WTC11 (cell line): Measurements from ENCODE around the gene PRKD1. TPM values are rescaled to one million over a fixed set of nuclear protein-coding genes. Genes with fewer than 3 reads are reported as not detected.
"Not testable (repeated sequence)": the region's sequence is repeated elsewhere in the genome, so short reads cannot be mapped to it uniquely, and the experiment has no call there.

Experiments used
- ATAC-seq: fragments of 200-7000 bp; cut with Tn5 transposase; 2 replicates; pipeline ENCODE4 v1.10.0; 2021; ENCODE audit warnings: mild to moderate bottlenecking, moderate library complexity
- CTCF ChIA-PET: fragments of 300-600 bp; sonication (Branson Sonifier 250); formaldehyde crosslinking; loops from one replicate; lab custom pipeline; 2021; ENCODE audit warnings: antibody characterized with exemption; lab: Charles Lee
- POLR2A ChIA-PET: fragments of 350-600 bp; sonication (Branson Sonifier 250); formaldehyde crosslinking; loops from one replicate; lab custom pipeline; 2021; ENCODE audit warnings: antibody characterized with exemption; lab: Charles Lee
- DNase-seq: peaks from one replicate; pipeline ENCODE4 v3.0.0; 2021; ENCODE audit warnings: low spot score
- H3K27ac Mint-ChIP-seq: 2 replicates; pipeline ENCODE4 v1.8.0; 2021; ENCODE audit warnings: mixed read lengths
- H3K27me3 Mint-ChIP-seq: 2 replicates; pipeline ENCODE4 v1.8.0; 2021; ENCODE audit warnings: low read depth, mild to moderate bottlenecking, moderate library complexity, mixed read lengths
- H3K36me3 Mint-ChIP-seq: 2 replicates; pipeline ENCODE4 v1.8.0; 2021; ENCODE audit warnings: mixed read lengths
- H3K4me1 Mint-ChIP-seq: 2 replicates; pipeline ENCODE4 v1.8.0; 2022; ENCODE audit warnings: mixed read lengths
- H3K4me3 Mint-ChIP-seq: 2 replicates; pipeline ENCODE4 v1.8.0; 2021; ENCODE audit warnings: mild to moderate bottlenecking, moderate library complexity, mixed read lengths
- H3K9me3 Mint-ChIP-seq: 2 replicates; pipeline ENCODE4 v1.8.0; 2021; ENCODE audit warnings: mixed read lengths
- CREB1 ChIP-seq: sonication (generic); formaldehyde crosslinking; IDR thresholded peaks from 2 replicates; pipeline ENCODE4 v1.8.0; 2023; ENCODE audit warnings: mild to moderate bottlenecking, missing genetic modification reagents
- ESRRA ChIP-seq: sonication (generic); formaldehyde crosslinking; IDR thresholded peaks from 2 replicates; pipeline ENCODE4 v1.8.1; 2022; ENCODE audit warnings: mild to moderate bottlenecking, missing genetic modification reagents, borderline replicate concordance
- ETV6 ChIP-seq: sonication (generic); formaldehyde crosslinking; IDR thresholded peaks from 2 replicates; pipeline ENCODE4 v1.8.1; 2022; ENCODE audit warnings: mild to moderate bottlenecking, missing genetic modification reagents
- IRF2 ChIP-seq: sonication (generic); formaldehyde crosslinking; IDR thresholded peaks from 2 replicates; pipeline ENCODE4 v1.8.0; 2022; ENCODE audit warnings: low read depth, missing genetic modification reagents, borderline replicate concordance
- NR3C1 ChIP-seq: sonication (generic); formaldehyde crosslinking; conservative IDR thresholded peaks from 2 replicates; pipeline ENCODE4 v1.8.1; 2023; ENCODE audit warnings: low read depth, mild to moderate bottlenecking, missing genetic modification reagents
- SMAD4 ChIP-seq: sonication (generic); formaldehyde crosslinking; IDR thresholded peaks from 2 replicates; pipeline ENCODE4 v1.8.0; 2022; ENCODE audit warnings: mild to moderate bottlenecking, missing genetic modification reagents
- ZNF219 ChIP-seq: sonication (generic); formaldehyde crosslinking; IDR thresholded peaks from 2 replicates; pipeline ENCODE4 v1.8.0; 2023; ENCODE audit warnings: missing genetic modification reagents, mild to moderate bottlenecking, borderline replicate concordance
- total RNA-seq: library from RNA; stranded (reverse); gene quantifications from 3 replicates; pipeline ENCODE4 v1.2.3, GENCODE V29; 2021
- TF ChIP-seq, protein P1 (sequence below): sonication (generic); formaldehyde crosslinking; IDR thresholded peaks from 2 replicates; pipeline ENCODE4 v1.8.0; 2022; ENCODE audit warnings: missing genetic modification reagents
- TF ChIP-seq, protein P2 (sequence below): sonication (generic); formaldehyde crosslinking; IDR thresholded peaks from 2 replicates; pipeline ENCODE4 v1.8.1; 2022; ENCODE audit warnings: mild to moderate bottlenecking, missing genetic modification reagents, moderate library complexity, borderline replicate concordance
- TF ChIP-seq, protein P3 (sequence below): sonication (generic); formaldehyde crosslinking; IDR thresholded peaks from 2 replicates; pipeline ENCODE4 v1.8.0; 2023; ENCODE audit warnings: mild to moderate bottlenecking, missing genetic modification reagents
- TF ChIP-seq, protein P4 (sequence below): sonication (generic); formaldehyde crosslinking; IDR thresholded peaks from 2 replicates; pipeline ENCODE4 v1.8.1; 2022; ENCODE audit warnings: missing genetic modification reagents, borderline replicate concordance
- TF ChIP-seq, protein P5 (sequence below): sonication (generic); formaldehyde crosslinking; IDR thresholded peaks from 2 replicates; pipeline ENCODE4 v1.8.1; 2023; ENCODE audit warnings: mild to moderate bottlenecking, missing genetic modification reagents, moderate library complexity

The PRKD1 gene
- total RNA-seq, 1 experiment from 2014 or later = 7.6 TPM

DNA sequence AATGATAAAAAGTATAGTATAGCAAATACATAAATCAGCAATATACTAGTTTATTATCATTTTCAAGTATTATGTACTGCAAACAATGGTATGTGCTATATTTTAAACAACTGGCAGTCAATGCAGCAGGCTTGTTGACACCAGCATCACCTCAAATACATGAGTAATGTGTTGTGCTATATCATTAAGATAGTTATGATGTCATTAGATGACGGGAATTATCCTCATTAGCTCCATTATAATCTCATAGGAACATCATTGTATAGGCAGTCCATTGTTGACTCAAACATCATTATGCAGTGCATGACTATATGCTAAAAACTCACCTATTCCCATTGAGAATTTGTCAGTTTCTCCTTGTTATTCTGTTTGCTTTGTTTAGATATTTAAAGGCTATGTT is 85.4 kb downstream of the PRKD1 start (continued):
- TF ChIP-seq, protein P1, sequence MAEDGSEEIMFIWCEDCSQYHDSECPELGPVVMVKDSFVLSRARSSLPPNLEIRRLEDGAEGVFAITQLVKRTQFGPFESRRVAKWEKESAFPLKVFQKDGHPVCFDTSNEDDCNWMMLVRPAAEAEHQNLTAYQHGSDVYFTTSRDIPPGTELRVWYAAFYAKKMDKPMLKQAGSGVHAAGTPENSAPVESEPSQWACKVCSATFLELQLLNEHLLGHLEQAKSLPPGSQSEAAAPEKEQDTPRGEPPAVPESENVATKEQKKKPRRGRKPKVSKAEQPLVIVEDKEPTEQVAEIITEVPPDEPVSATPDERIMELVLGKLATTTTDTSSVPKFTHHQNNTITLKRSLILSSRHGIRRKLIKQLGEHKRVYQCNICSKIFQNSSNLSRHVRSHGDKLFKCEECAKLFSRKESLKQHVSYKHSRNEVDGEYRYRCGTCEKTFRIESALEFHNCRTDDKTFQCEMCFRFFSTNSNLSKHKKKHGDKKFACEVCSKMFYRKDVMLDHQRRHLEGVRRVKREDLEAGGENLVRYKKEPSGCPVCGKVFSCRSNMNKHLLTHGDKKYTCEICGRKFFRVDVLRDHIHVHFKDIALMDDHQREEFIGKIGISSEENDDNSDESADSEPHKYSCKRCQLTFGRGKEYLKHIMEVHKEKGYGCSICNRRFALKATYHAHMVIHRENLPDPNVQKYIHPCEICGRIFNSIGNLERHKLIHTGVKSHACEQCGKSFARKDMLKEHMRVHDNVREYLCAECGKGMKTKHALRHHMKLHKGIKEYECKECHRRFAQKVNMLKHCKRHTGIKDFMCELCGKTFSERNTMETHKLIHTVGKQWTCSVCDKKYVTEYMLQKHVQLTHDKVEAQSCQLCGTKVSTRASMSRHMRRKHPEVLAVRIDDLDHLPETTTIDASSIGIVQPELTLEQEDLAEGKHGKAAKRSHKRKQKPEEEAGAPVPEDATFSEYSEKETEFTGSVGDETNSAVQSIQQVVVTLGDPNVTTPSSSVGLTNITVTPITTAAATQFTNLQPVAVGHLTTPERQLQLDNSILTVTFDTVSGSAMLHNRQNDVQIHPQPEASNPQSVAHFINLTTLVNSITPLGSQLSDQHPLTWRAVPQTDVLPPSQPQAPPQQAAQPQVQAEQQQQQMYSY = no peak
- TF ChIP-seq, protein P2, sequence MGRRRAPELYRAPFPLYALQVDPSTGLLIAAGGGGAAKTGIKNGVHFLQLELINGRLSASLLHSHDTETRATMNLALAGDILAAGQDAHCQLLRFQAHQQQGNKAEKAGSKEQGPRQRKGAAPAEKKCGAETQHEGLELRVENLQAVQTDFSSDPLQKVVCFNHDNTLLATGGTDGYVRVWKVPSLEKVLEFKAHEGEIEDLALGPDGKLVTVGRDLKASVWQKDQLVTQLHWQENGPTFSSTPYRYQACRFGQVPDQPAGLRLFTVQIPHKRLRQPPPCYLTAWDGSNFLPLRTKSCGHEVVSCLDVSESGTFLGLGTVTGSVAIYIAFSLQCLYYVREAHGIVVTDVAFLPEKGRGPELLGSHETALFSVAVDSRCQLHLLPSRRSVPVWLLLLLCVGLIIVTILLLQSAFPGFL (CRISPR knock-in tag) = no peak
- TF ChIP-seq, protein P3, sequence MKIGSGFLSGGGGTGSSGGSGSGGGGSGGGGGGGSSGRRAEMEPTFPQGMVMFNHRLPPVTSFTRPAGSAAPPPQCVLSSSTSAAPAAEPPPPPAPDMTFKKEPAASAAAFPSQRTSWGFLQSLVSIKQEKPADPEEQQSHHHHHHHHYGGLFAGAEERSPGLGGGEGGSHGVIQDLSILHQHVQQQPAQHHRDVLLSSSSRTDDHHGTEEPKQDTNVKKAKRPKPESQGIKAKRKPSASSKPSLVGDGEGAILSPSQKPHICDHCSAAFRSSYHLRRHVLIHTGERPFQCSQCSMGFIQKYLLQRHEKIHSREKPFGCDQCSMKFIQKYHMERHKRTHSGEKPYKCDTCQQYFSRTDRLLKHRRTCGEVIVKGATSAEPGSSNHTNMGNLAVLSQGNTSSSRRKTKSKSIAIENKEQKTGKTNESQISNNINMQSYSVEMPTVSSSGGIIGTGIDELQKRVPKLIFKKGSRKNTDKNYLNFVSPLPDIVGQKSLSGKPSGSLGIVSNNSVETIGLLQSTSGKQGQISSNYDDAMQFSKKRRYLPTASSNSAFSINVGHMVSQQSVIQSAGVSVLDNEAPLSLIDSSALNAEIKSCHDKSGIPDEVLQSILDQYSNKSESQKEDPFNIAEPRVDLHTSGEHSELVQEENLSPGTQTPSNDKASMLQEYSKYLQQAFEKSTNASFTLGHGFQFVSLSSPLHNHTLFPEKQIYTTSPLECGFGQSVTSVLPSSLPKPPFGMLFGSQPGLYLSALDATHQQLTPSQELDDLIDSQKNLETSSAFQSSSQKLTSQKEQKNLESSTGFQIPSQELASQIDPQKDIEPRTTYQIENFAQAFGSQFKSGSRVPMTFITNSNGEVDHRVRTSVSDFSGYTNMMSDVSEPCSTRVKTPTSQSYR (CRISPR knock-in tag) = no peak

DNA sequence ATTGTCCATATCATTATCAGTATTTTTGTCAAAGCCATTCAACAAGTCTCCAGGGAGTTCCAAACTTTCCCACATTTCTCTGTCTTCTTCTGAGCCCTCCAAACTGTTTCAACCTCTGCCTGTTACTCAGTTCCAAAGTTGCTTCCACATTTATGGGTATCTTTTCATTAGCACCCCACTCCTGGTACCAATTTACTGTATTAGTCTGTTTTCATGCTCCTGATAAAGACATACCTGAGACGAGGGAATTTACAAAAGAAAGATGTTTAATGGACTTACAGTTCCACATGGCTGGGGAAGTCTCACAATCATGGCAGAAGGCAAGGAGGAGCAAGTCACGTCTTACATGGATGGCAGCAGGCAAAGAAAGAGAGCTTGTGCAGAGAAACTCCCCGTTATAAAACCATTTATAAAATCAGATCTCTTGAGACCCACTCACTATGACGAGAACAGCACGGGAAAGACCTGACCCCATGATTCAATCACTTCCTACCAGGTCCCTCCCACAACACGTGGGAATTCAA is 87.2 kb downstream of the PRKD1 start:
- ATAC-seq, POLR2A ChIA-PET, H3K27ac Mint-ChIP-seq, H3K27me3 Mint-ChIP-seq, H3K4me3 Mint-ChIP-seq, CTCF ChIA-PET, DNase-seq, H3K4me1 Mint-ChIP-seq: not testable (repeated sequence)
- Mint-ChIP-seq H3K36me3 (peaks cover 50% of the 10 kb centered on the region), H3K9me3 (peaks cover 66% of the 10 kb centered on the region)

DNA sequence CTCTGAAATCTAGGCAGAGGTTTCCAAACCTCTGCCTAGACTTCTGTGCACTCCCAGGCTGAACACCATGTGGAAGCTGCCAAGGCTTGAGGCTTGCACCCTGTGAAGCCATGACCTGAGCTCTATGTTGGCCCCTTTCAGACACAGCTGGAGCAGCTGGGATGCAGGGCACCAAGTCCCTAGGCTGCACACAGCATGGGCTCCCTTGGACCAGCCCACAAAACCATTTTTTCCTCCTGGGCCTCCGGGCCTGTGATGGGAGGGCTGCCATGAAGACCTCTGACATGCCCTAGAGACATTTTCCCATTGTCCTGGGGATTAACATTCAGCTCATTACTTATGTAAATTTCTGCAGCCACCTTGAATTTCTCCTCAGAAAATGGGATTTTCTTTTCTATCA is 88.0 kb downstream of the PRKD1 start:
- H3K36me3 Mint-ChIP-seq = peaks cover 50% of the 10 kb centered on the region
- H3K27ac Mint-ChIP-seq, H3K4me1 Mint-ChIP-seq, CTCF ChIA-PET, POLR2A ChIA-PET, H3K27me3 Mint-ChIP-seq, H3K4me3 Mint-ChIP-seq, DNase-seq, ATAC-seq: not testable (repeated sequence)
- peaks cover 66% of the 10 kb centered on the region for H3K9me3 Mint-ChIP-seq

DNA sequence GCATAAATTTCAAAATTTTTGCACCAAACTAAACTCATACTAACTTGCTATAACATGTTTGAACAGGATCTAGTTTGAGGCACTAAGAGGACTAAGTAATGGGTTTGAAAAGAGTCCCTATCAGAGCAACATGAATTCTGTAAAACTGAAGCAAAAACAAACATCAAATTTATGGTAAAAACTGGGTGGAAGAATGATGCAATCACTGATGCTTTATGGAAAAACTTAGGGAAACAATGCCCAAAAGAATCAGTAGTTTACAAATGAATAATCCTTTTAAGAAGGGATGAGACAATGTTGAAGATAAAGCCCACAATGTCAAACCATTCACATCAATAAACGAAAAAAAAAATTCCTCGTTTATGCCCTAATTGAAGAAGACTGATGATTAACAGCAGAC is 88.9 kb downstream of the PRKD1 start:
- H3K9me3 Mint-ChIP-seq = peaks cover 62% of the 10 kb centered on the region
- CTCF ChIA-PET = no interaction called here

More for the DNA sequence above, 88.9 kb downstream of the PRKD1 start:
- peaks cover 50% of the 10 kb centered on the region for H3K36me3 Mint-ChIP-seq
- DNase-seq (no peak), ATAC-seq (no peak)
- peaks cover 7% of the 10 kb centered on the region for H3K27me3 Mint-ChIP-seq
- no peak overlapping the region for H3K27ac Mint-ChIP-seq
- H3K4me1 Mint-ChIP-seq = no peaks in the 10 kb centered on the region
- H3K4me3 Mint-ChIP-seq = no peak overlapping the region
- POLR2A ChIA-PET = no interaction called here
- TF ChIP-seq IRF2 (no peak), NR3C1 (CRISPR knock-in tag) (no peak), CREB1 (CRISPR knock-in tag) (no peak), ZNF219 (CRISPR knock-in tag) (no peak), ESRRA (CRISPR knock-in tag) (no peak), SMAD4 (CRISPR knock-in tag) (no peak), ETV6 (CRISPR knock-in tag) (no peak)
- TF ChIP-seq, protein P4, sequence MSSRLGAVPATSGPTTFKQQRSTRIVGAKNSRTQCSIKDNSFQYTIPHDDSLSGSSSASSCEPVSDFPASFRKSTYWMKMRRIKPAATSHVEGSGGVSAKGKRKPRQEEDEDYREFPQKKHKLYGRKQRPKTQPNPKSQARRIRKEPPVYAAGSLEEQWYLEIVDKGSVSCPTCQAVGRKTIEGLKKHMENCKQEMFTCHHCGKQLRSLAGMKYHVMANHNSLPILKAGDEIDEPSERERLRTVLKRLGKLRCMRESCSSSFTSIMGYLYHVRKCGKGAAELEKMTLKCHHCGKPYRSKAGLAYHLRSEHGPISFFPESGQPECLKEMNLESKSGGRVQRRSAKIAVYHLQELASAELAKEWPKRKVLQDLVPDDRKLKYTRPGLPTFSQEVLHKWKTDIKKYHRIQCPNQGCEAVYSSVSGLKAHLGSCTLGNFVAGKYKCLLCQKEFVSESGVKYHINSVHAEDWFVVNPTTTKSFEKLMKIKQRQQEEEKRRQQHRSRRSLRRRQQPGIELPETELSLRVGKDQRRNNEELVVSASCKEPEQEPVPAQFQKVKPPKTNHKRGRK (CRISPR knock-in tag) = no peak
- TF ChIP-seq, protein P5, sequence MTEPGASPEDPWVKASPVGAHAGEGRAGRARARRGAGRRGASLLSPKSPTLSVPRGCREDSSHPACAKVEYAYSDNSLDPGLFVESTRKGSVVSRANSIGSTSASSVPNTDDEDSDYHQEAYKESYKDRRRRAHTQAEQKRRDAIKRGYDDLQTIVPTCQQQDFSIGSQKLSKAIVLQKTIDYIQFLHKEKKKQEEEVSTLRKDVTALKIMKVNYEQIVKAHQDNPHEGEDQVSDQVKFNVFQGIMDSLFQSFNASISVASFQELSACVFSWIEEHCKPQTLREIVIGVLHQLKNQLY = no peak
